Spleen (tissue), 11 donors: ENCODE results near the gene SATL1. TPM values are rescaled to one million over a fixed set of nuclear protein-coding genes. Genes with fewer than 3 reads are reported as not detected.

Source experiments
- DNase-seq: peaks from one replicate; pipeline ENCODE4 v3.0.0-alpha.2; 2020
- H3K27ac ChIP-seq, 8 donors: fragments of 200-600 bp; sonication (generic) in 7 of 8; 1 replicate in 4 of 8; 2 replicates in 4 of 8; pipeline versions ENCODE4 v1.5.0 to v1.8.0; 2016 to 2021; ENCODE audit warnings: inconsistent platforms in 4 of 8, mild to moderate bottlenecking in 4 of 8, moderate library complexity in 1 of 8
- H3K27me3 ChIP-seq, 7 donors: fragments of 200-600 bp; sonication (generic) in 6 of 7; replicated peaks in 1 of 7; 1 replicate in 4 of 7; 2 replicates in 3 of 7; pipeline versions ENCODE4 v1.5.0 to v1.8.0; 2016 to 2021; ENCODE audit warnings: inconsistent platforms in 3 of 7, mild to moderate bottlenecking in 1 of 7
- H3K36me3 ChIP-seq, 6 donors: fragments of 200-600 bp; sonication (generic) in 5 of 6; 1 replicate in 4 of 6; 2 replicates in 2 of 6; pipeline versions ENCODE4 v1.5.0 to v1.8.0; 2016 to 2021; ENCODE audit warnings: inconsistent platforms in 2 of 6
- H3K4me1 ChIP-seq, 6 donors: fragments of 200-600 bp; sonication (generic) in 5 of 6; 1 replicate in 3 of 6; 2 replicates in 3 of 6; pipeline versions ENCODE4 v1.5.0 to v1.8.0; 2016 to 2021; ENCODE audit warnings: inconsistent platforms in 3 of 6
- H3K4me3 ChIP-seq, 8 donors: fragments of 200-600 bp; sonication (generic) in 7 of 8; 1 replicate in 4 of 8; 2 replicates in 4 of 8; pipeline versions ENCODE4 v1.5.0 to v1.8.0; 2016 to 2021; ENCODE audit warnings: inconsistent platforms in 4 of 8, mild to moderate bottlenecking in 4 of 8, moderate library complexity in 2 of 8
- H3K9me3 ChIP-seq, 8 donors: fragments of 200-600 bp; sonication (generic) in 7 of 8; 1 replicate in 4 of 8; 2 replicates in 4 of 8; pipeline versions ENCODE4 v1.5.0 to v1.8.0; 2016 to 2021; ENCODE audit warnings: inconsistent platforms in 4 of 8
- CTCF ChIP-seq, 11 experiments: fragments of 200-600 bp in 7 of 11; fragments of 450-650 bp in 4 of 11; sonication (generic) in 4 of 11; IDR thresholded peaks in 8 of 11; conservative IDR thresholded peaks in 3 of 11; 1 replicate in 7 of 11; 2 replicates in 4 of 11; pipeline versions ENCODE4 v1.4.0 to v1.8.0; 2016 to 2021; ENCODE audit warnings: antibody characterized with exemption in 11 of 11, inconsistent platforms in 4 of 11, mild to moderate bottlenecking in 1 of 11
- POLR2A ChIP-seq, 3 donors: fragments of 450-650 bp; IDR thresholded peaks; one replicate each; pipeline ENCODE4 v1.5.1; 2017; ENCODE audit warnings: antibody characterized with exemption in 3 of 3, mild to moderate bottlenecking in 1 of 3
- POLR2AphosphoS5 ChIP-seq, 3 donors: sonication (generic); formaldehyde crosslinking; IDR thresholded peaks; one replicate each; pipeline ENCODE4 v1.5.1; 2017; ENCODE audit warnings: antibody characterized with exemption in 3 of 3
- WGBS, 5 donors: extraction: QIAGEN DNeasy Blood & Tissue Kit in 3 of 5; methylation state at CpG; one replicate each; pipeline versions ENCODE4 v1.1.5 to v1.1.7; 2013 to 2018; 5-methylcytosine and 5-hydroxymethylcytosine counted together
- intact Hi-C: fragments of 100-400 bp; cut with DNase I; formaldehyde crosslinking; loops from one replicate; pipeline ENCODE4 v1.15.0; 2023; ENCODE audit warnings: low total_unique reads
- polyA plus RNA-seq, 3 donors: library from polyadenylated mRNA; stranded (reverse); fragments of 200-250 nt; gene quantifications; one replicate each; pipeline ENCODE4 v1.2.1, GENCODE V29; 2013
- total RNA-seq, 7 donors: library from RNA; depleted of rRNA in 3 of 7; stranded (reverse); fragments of >200 nt in 3 of 7; fragmentation: NEBNext Ultra II Directional in 4 of 7; extraction: Animal tissue kit (Norgen Biotek cat#: 25700) in 4 of 7; gene quantifications; one replicate each; pipeline versions ENCODE4 v1.1.0 to v1.2.1, GENCODE V29; 2016 to 2021
- donor health status: healthy with polysubstance abuse.
- donor health status: DM: no; HTN: no; CAD: no; lungs with moderate emphysema.
- donor health status: DM: no; HTN: no; CAD: no.
- donor health status: Bipolar disorder and iron deficiency.
- donor health status: healthy.
- donor health status: DM: no; HTN: no; CAD: no.
- donor health status: DM: yes; HTN: yes; CAD: no.

The SATL1 gene
- total and polyA plus RNA-seq, 10 donors: not detected

GRCh38 chrX:85243155-85243554, 424 bp downstream of the SATL1 start:
- Histone ChIP-seq H3K4me1 (peaks cover 0 to 7% (median 0%) of the 10 kb centered on the region in 6 donors), H3K27ac (peak overlapping the region in 1 of 8 donors; percentile 71), H3K27me3 (peaks cover 0 to 18% (median 0%) of the 10 kb centered on the region in 7 donors), H3K36me3 (no peaks in the 10 kb centered on the region), H3K9me3 (no peaks in the 10 kb centered on the region), H3K4me3 (peak overlapping the region in 3 of 8 donors; percentile 49 to 73 (median 56))
- intact Hi-C loops: no loop called here
- DNase-seq: no peak
- 27 to 61% (median 46%) methylated on average over 2 of the region's 2 CpGs for WGBS, 5 donors
- TF ChIP-seq CTCF (IDR thresholded peaks at IDR 0.05 in 8 of 11, conservative IDR thresholded peaks at IDR 0.05 in 3 of 11) (no peak), POLR2AphosphoS5 (IDR thresholded peaks at IDR 0.05) (no peak), POLR2A (IDR thresholded peaks at IDR 0.05) (no peak)

GRCh38 chrX:85223359-85223758, 20.2 kb downstream of the SATL1 start:
- TF ChIP-seq POLR2AphosphoS5 (IDR thresholded peaks at IDR 0.05) (no peak), CTCF (IDR thresholded peaks at IDR 0.05 in 8 of 11, conservative IDR thresholded peaks at IDR 0.05 in 3 of 11) (no peak), POLR2A (IDR thresholded peaks at IDR 0.05) (no peak)
- intact Hi-C loops: no loop called here
- 44 to 69% (median 61%) methylated on average over 2 of the region's 2 CpGs for WGBS, 5 donors

GRCh38 chrX:85221361-85221760, 22.2 kb downstream of the SATL1 start:
- intact Hi-C loops: no loop called here
- H3K9me3 ChIP-seq: no peaks in the 10 kb centered on the region

More at GRCh38 chrX:85223359-85223758, 20.2 kb downstream of the SATL1 start:
- H3K27ac ChIP-seq: no peak overlapping the region
- no peaks in the 10 kb centered on the region for H3K36me3 ChIP-seq
- H3K4me3 ChIP-seq: no peak overlapping the region
- H3K9me3 ChIP-seq: peaks cover 0 to 8% (median 0%) of the 10 kb centered on the region in 8 donors
- H3K4me1 ChIP-seq: no peaks in the 10 kb centered on the region
- DNase-seq: no peak
- no peaks in the 10 kb centered on the region for H3K27me3 ChIP-seq

DNA sequence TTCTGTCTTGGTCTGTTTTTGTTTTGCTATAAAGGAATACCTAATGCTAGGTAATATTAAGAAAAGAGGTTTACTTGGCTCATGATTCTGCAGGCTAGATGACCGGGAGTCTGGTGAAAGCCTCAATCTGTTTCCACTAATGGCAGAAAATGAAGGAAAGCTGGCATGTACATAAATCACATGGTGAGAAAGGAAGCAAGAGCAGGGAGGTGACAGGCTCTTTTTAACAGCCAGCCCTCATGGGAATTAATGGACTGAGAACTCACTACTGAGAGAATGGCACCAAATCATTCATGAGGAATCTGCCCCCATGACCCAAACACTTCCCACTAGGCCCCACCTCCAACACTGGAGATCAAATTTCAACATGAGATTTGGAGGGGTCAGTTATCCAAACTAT, 27.6 kb downstream of the SATL1 start:
- Histone ChIP-seq H3K27me3 (no peaks in the 10 kb centered on the region), H3K4me3 (no peak overlapping the region)

More at GRCh38 chrX:85221361-85221760, 22.2 kb downstream of the SATL1 start:
- Histone ChIP-seq H3K36me3 (no peaks in the 10 kb centered on the region), H3K27ac (no peak overlapping the region), H3K4me3 (no peak overlapping the region), H3K4me1 (no peaks in the 10 kb centered on the region), H3K27me3 (no peaks in the 10 kb centered on the region)
- 31 to 70% (median 40%) methylated on average over 1 of the region's 1 CpG for WGBS, 5 donors
- no peak for DNase-seq
- TF ChIP-seq POLR2AphosphoS5 (IDR thresholded peaks at IDR 0.05) (no peak), POLR2A (IDR thresholded peaks at IDR 0.05) (no peak)

More for the DNA sequence above, 27.6 kb downstream of the SATL1 start:
- DNase-seq: no peak
- WGBS, 5 donors: 54 to 88% (median 68%) methylated on average over 1 of the region's 1 CpG
- no peaks in the 10 kb centered on the region for H3K4me1 ChIP-seq
- intact Hi-C loops: no loop called here
- H3K36me3 ChIP-seq: no peaks in the 10 kb centered on the region
- H3K27ac ChIP-seq: no peak overlapping the region
- H3K9me3 ChIP-seq: no peaks in the 10 kb centered on the region
- no peak for TF ChIP-seq POLR2AphosphoS5 (IDR thresholded peaks at IDR 0.05)
- TF ChIP-seq POLR2A (IDR thresholded peaks at IDR 0.05): no peak
- TF ChIP-seq CTCF (IDR thresholded peaks at IDR 0.05 in 8 of 11, conservative IDR thresholded peaks at IDR 0.05 in 3 of 11): no peak
